ENCODE measurements around the gene DOK7.

DNA sequence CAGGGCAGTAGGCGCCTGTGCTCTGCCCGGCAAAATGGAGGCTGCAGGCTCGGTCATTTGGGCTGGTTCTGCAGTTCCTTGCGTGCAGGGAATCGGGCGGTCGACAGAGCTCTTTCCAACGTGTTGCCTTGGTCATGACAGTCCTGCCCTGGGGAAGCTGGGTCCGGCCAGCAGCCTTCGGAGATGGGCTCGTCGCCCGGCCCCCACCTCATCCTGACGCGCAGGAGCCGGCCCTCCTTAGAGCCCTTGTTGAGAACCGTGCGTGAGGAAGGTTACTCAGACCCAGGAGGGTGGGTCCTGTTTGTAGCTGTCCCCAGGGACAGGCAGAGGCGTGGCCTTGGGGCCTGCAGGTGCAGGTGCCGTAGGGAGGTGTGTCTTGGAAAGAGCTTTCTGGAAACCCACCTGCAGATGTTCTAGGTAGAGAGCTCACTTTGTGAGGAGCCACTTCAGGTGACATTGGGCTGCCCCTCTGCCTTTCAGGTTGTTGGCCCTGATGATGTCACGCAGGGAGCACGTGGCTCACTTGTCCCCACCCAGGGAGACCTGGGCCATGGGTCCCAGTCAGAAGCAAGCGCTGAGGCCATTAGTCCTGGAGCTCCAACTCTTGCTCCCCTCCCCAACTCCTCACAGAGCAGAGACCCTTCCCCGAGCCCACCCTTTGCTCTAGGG, 36.5 kb upstream of the DOK7 start:
- no peak for TF ChIP-seq EZH2 (IDR thresholded peaks at IDR 0.05; ENCODE audit: low read depth)
- TF ChIP-seq, protein P1, sequence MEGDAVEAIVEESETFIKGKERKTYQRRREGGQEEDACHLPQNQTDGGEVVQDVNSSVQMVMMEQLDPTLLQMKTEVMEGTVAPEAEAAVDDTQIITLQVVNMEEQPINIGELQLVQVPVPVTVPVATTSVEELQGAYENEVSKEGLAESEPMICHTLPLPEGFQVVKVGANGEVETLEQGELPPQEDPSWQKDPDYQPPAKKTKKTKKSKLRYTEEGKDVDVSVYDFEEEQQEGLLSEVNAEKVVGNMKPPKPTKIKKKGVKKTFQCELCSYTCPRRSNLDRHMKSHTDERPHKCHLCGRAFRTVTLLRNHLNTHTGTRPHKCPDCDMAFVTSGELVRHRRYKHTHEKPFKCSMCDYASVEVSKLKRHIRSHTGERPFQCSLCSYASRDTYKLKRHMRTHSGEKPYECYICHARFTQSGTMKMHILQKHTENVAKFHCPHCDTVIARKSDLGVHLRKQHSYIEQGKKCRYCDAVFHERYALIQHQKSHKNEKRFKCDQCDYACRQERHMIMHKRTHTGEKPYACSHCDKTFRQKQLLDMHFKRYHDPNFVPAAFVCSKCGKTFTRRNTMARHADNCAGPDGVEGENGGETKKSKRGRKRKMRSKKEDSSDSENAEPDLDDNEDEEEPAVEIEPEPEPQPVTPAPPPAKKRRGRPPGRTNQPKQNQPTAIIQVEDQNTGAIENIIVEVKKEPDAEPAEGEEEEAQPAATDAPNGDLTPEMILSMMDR (conservative IDR thresholded peaks at IDR 0.05) = no peak

Data from PC-9 (cell line).